HepG2 (cell line): ENCODE results near the gene PIP4K2B. TPM values are rescaled to one million over a fixed set of nuclear protein-coding genes. Genes with fewer than 3 reads are reported as not detected.
A peak's percentile ranks its signal among the peaks of the same experiment; 100 is the strongest.

Source experiments
- FOXK2 ChIP-seq: fragments of 450-650 bp; IDR thresholded peaks from 2 replicates; pipeline ENCODE4 v1.6.1; 2016
- HNF4G ChIP-seq, 2 experiments: sonication (generic) in 1 of 2; formaldehyde crosslinking in 1 of 2; IDR thresholded peaks; 2 replicates each; pipeline versions ENCODE4 v1.4.0 to v1.6.1; 2011 to 2020; ENCODE audit warnings: borderline replicate concordance in 2 of 2, low read depth in 2 of 2, mild to moderate bottlenecking in 2 of 2, low read length in 1 of 2, missing genetic modification reagents in 1 of 2, moderate library complexity in 1 of 2
- MEF2D ChIP-seq: sonication (generic); formaldehyde crosslinking; IDR thresholded peaks from 2 replicates; pipeline ENCODE4 v1.5.1; 2020; ENCODE audit warnings: mild to moderate bottlenecking, missing genetic modification reagents
- MEIS2 ChIP-seq: sonication (generic); formaldehyde crosslinking; IDR thresholded peaks from 2 replicates; pipeline ENCODE4 v1.9.0; 2021; ENCODE audit warnings: mild to moderate bottlenecking, missing genetic modification reagents
- SNAPC2 ChIP-seq: sonication (generic); formaldehyde crosslinking; IDR thresholded peaks from 2 replicates; pipeline ENCODE4 v1.8.1; 2022; ENCODE audit warnings: mild to moderate bottlenecking, missing genetic modification reagents
- ZNF616 ChIP-seq: sonication (generic); formaldehyde crosslinking; IDR thresholded peaks from 2 replicates; pipeline ENCODE4 v1.5.0; 2020; ENCODE audit warnings: low read depth, mild to moderate bottlenecking, missing genetic modification reagents
- ZNF780A ChIP-seq: sonication (generic); formaldehyde crosslinking; IDR thresholded peaks from 2 replicates; pipeline ENCODE4 v1.8.0; 2022; ENCODE audit warnings: mild to moderate bottlenecking, missing genetic modification reagents, moderate library complexity
- ZSCAN12 ChIP-seq: sonication (generic); formaldehyde crosslinking; IDR thresholded peaks from 2 replicates; pipeline ENCODE4 v1.9.0; 2021; ENCODE audit warnings: mild to moderate bottlenecking, missing genetic modification reagents
- polyA plus RNA-seq, 8 experiments: library from polyadenylated mRNA; depleted of rRNA in 3 of 8; stranded (reverse) in 7 of 8; unstranded in 1 of 8; fragments of >200 nt; fragmentation: Illumina TruSeq in 4 of 8; extraction: Trizol in 4 of 8; gene quantifications; 2 replicates each; pipeline versions ENCODE4 v1.2.1 to v1.2.3, GENCODE V29; 2011 to 2016; ENCODE audit warnings: low read depth in 4 of 8, missing spikeins in 1 of 8, mixed read lengths in 1 of 8; ENCODE audit not compliant: insufficient read depth in 1 of 8
- total RNA-seq, 5 experiments: library from RNA; depleted of rRNA; stranded (reverse); fragments of >200 nt; fragmentation: Illumina TruSeq; extraction: Trizol; gene quantifications; 2 replicates each; pipeline ENCODE4 v1.2.3, GENCODE V29; 2016; ENCODE audit warnings: low read depth in 1 of 5
- TF ChIP-seq, protein P1 (sequence below): sonication (generic); formaldehyde crosslinking; IDR thresholded peaks from 2 replicates; pipeline ENCODE4 v1.4.0; 2020; ENCODE audit warnings: missing genetic modification reagents, borderline replicate concordance
- TF ChIP-seq, protein P2 (sequence below): sonication (generic); formaldehyde crosslinking; IDR thresholded peaks from 2 replicates; pipeline ENCODE4 v1.9.0; 2021; ENCODE audit warnings: missing genetic modification reagents, mild to moderate bottlenecking, borderline replicate concordance
- TF ChIP-seq, protein P3 (sequence below): sonication (generic); formaldehyde crosslinking; IDR thresholded peaks from 2 replicates; pipeline ENCODE4 v1.8.1; 2023; ENCODE audit warnings: mild to moderate bottlenecking, moderate library complexity, missing genetic modification reagents
- TF ChIP-seq, protein P4 (sequence below): sonication (generic); formaldehyde crosslinking; IDR thresholded peaks from 2 replicates; pipeline ENCODE4 v1.4.0; 2020; ENCODE audit warnings: missing genetic modification reagents
- TF ChIP-seq, protein P5 (sequence below): sonication (generic); formaldehyde crosslinking; IDR thresholded peaks from 2 replicates; pipeline ENCODE4 v1.5.0; 2020; ENCODE audit warnings: mild to moderate bottlenecking, missing genetic modification reagents
- TF ChIP-seq, protein P6 (sequence below): IDR thresholded peaks from 2 replicates; pipeline ENCODE4 v1.6.1; 2012; ENCODE audit warnings: low read length, improper control_type of control experiment

Gene PIP4K2B
- total and polyA plus RNA-seq, 2 of the 13 experiments (the other 11 are each of a cell fraction or from before 2014, with no cell fraction given), result 20.4 to 54.0 TPM

DNA sequence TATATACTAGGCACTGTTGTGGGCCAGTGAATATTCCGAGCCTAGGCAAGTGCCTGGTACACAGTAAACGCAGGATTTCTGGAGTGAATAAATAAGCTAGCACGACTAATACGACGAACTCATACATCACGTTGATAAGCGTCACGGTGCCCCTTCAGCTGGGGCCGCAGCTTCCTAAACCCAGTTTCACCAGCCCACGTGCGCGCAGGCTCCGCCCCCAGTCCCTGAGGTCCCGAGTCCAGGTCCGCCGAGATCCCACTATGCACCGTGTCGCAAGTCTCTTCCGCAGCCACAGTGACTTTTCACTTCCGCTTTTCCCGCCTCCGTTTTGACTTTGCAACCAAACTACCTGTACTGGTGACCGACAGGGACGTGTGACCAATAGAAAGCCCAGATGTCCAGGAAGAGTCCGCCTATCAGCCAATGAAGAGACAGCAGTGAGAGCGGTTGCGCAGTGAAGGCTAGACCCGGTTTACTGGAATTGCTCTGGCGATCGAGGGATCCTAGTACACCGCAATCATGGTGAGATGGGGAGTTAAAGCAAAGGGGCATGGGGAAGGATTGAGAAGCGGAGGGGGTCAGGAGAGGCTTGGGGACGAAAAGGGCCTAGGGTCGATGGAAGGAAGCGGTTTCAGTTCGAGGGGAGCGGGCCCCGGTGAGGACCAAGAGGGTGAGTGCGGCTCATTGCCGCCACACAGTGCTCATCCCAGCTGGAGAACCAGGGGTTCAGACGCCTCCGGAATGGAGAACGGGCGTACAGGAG, 46.9 kb downstream of the PIP4K2B start, which contains the start of gene PSMB3 (continued):
- TF ChIP-seq HNF4G (IDR thresholded peaks at IDR 0.05; ENCODE audit: borderline replicate concordance, low read depth, low read length) (peak; percentile 20; the same call in 1 of the 2 replicates), HNF4G (CRISPR knock-in tag; IDR thresholded peaks at IDR 0.05; ENCODE audit: borderline replicate concordance, low read depth) (no peak), MEIS2 (CRISPR knock-in tag) (peak; percentile 46; the same call in 1 of the 2 replicates), ZSCAN12 (CRISPR knock-in tag) (no peak), MEF2D (CRISPR knock-in tag) (peak; percentile 69; the same call in 1 of the 2 replicates), ZNF616 (CRISPR knock-in tag) (peak; percentile 40; the same call in 1 of the 2 replicates), SNAPC2 (CRISPR knock-in tag) (peak; percentile 94; the same call in 1 of the 2 replicates), FOXK2 (0 out of 2 replicates have a peak, but pooled peaks have one; percentile 65), ZNF780A (CRISPR knock-in tag) (no peak)
- TF ChIP-seq, protein P1, sequence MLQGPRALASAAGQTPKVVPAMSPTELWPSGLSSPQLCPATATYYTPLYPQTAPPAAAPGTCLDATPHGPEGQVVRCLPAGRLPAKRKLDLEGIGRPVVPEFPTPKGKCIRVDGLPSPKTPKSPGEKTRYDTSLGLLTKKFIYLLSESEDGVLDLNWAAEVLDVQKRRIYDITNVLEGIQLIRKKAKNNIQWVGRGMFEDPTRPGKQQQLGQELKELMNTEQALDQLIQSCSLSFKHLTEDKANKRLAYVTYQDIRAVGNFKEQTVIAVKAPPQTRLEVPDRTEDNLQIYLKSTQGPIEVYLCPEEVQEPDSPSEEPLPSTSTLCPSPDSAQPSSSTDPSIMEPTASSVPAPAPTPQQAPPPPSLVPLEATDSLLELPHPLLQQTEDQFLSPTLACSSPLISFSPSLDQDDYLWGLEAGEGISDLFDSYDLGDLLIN (CRISPR knock-in tag), result 0 out of 2 replicates have a peak, but pooled peaks have one; percentile 43
- TF ChIP-seq, protein P2, sequence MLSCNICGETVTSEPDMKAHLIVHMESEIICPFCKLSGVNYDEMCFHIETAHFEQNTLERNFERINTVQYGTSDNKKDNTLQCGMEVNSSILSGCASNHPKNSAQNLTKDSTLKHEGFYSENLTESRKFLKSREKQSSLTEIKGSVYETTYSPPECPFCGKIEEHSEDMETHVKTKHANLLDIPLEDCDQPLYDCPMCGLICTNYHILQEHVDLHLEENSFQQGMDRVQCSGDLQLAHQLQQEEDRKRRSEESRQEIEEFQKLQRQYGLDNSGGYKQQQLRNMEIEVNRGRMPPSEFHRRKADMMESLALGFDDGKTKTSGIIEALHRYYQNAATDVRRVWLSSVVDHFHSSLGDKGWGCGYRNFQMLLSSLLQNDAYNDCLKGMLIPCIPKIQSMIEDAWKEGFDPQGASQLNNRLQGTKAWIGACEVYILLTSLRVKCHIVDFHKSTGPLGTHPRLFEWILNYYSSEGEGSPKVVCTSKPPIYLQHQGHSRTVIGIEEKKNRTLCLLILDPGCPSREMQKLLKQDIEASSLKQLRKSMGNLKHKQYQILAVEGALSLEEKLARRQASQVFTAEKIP (CRISPR knock-in tag), result no peak
- TF ChIP-seq, protein P3, sequence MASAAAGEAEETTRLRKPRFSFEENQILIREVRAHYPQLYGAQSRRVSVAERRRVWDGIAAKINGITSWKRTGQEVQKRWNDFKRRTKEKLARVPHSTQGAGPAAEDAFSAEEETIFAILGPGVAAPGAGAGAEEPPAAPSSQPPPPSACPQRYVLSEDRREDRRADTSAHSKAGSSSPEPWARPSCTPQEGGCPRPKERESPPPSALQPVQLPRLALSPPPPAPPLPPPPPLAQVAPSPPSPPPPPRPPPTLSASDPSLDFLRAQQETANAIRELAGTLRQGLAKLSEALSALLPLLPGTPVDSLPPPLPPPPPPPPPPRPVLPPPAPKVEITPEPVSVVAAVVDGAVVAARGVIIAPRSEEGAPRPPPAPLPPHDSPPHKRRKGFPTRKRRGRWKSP (CRISPR knock-in tag), result 0 out of 2 replicates have a peak, but pooled peaks have one; percentile 73
- TF ChIP-seq, protein P4, sequence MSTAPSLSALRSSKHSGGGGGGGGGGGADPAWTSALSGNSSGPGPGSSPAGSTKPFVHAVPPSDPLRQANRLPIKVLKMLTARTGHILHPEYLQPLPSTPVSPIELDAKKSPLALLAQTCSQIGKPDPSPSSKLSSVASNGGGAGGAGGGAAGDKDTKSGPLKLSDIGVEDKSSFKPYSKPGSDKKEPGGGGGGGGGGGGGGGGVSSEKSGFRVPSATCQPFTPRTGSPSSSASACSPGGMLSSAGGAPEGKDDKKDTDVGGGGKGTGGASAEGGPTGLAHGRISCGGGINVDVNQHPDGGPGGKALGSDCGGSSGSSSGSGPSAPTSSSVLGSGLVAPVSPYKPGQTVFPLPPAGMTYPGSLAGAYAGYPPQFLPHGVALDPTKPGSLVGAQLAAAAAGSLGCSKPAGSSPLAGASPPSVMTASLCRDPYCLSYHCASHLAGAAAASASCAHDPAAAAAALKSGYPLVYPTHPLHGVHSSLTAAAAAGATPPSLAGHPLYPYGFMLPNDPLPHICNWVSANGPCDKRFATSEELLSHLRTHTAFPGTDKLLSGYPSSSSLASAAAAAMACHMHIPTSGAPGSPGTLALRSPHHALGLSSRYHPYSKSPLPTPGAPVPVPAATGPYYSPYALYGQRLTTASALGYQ, result 0 out of 2 replicates have a peak, but pooled peaks have one; percentile 16
- TF ChIP-seq, protein P5, sequence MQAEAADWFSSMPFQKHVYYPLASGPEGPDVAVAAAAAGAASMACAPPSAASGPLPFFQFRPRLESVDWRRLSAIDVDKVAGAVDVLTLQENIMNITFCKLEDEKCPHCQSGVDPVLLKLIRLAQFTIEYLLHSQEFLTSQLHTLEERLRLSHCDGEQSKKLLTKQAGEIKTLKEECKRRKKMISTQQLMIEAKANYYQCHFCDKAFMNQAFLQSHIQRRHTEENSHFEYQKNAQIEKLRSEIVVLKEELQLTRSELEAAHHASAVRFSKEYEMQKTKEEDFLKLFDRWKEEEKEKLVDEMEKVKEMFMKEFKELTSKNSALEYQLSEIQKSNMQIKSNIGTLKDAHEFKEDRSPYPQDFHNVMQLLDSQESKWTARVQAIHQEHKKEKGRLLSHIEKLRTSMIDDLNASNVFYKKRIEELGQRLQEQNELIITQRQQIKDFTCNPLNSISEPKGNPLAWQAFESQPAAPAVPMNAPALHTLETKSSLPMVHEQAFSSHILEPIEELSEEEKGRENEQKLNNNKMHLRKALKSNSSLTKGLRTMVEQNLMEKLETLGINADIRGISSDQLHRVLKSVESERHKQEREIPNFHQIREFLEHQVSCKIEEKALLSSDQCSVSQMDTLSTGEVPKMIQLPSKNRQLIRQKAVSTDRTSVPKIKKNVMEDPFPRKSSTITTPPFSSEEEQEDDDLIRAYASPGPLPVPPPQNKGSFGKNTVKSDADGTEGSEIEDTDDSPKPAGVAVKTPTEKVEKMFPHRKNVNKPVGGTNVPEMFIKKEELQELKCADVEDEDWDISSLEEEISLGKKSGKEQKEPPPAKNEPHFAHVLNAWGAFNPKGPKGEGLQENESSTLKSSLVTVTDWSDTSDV (CRISPR knock-in tag), result no peak
- TF ChIP-seq, protein P6, sequence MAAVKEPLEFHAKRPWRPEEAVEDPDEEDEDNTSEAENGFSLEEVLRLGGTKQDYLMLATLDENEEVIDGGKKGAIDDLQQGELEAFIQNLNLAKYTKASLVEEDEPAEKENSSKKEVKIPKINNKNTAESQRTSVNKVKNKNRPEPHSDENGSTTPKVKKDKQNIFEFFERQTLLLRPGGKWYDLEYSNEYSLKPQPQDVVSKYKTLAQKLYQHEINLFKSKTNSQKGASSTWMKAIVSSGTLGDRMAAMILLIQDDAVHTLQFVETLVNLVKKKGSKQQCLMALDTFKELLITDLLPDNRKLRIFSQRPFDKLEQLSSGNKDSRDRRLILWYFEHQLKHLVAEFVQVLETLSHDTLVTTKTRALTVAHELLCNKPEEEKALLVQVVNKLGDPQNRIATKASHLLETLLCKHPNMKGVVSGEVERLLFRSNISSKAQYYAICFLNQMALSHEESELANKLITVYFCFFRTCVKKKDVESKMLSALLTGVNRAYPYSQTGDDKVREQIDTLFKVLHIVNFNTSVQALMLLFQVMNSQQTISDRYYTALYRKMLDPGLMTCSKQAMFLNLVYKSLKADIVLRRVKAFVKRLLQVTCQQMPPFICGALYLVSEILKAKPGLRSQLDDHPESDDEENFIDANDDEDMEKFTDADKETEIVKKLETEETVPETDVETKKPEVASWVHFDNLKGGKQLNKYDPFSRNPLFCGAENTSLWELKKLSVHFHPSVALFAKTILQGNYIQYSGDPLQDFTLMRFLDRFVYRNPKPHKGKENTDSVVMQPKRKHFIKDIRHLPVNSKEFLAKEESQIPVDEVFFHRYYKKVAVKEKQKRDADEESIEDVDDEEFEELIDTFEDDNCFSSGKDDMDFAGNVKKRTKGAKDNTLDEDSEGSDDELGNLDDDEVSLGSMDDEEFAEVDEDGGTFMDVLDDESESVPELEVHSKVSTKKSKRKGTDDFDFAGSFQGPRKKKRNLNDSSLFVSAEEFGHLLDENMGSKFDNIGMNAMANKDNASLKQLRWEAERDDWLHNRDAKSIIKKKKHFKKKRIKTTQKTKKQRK, result peak; percentile 37; the same call in 1 of the 2 replicates
